HG03520 (cell line): ENCODE data around the gene CYP2A7.
"Not testable (repeated sequence)": the region's sequence is repeated elsewhere in the genome, so short reads cannot be mapped to it uniquely, and the experiment has no call there.

Source experiments
- ATAC-seq: cut with Tn5 transposase; IDR thresholded peaks from one replicate; pipeline ENCODE4 v1.9.1; 2021; ENCODE audit warnings: mild to moderate bottlenecking, moderate library complexity; ENCODE audit not compliant: unreplicated experiment

CYP2A7 gene

GRCh38 chr19:40882062-40882461, at the start of gene CYP2A7:
CYP2A7 (minus strand) TSS chr19:40882231; CDS start chr19:40882210, 21 bp downstream.
- ATAC-seq: not testable (repeated sequence)

GRCh38 chr19:40930799-40931198, 48.8 kb upstream of the CYP2A7 start:
- not testable (repeated sequence) for ATAC-seq

- ATAC-seq: not testable (repeated sequence)
Observed at GRCh38 chr19:40929942-40930341, 47.9 kb upstream of the CYP2A7 start.

DNA sequence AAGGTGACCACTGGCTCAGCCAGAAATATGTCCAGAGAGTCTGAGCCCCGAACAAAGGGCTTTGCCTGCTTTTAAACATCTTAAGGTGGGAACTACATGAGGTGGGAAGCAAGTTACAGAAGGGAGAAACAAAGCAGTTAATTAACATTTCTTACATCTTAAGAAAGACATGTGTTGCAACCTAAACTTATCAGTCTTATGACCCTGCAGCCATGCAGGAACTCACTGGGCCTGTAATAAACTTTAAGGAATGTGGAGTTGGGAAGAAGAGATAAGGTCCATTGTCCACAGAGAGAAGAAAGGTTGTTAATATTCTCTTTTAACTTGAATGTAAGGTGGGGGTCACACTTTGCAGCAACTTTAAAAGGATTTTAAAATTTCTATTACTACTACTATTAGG, 46.8 kb upstream of the CYP2A7 start:
- ATAC-seq: no peak

DNA sequence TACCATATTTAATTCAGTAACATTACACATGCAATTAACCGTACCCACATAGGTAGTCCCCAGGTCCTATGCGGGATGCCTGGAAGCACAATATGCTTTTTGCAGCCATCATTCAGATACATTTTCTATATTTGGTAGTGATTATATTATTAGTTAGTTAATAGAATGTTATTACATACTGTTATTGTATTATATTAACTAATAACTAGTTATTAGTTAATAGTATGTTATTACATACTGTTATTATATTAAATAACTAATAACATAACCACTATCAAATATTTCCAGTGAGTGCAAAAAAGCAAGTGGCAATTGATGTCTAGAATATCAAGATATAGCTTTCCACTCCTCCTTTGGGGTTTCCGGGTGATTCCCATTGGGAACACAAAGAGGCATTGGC, 45.5 kb upstream of the CYP2A7 start:
- ATAC-seq: no peak

- ATAC-seq: not testable (repeated sequence)
Observed at GRCh38 chr19:40926276-40926675, 44.2 kb upstream of the CYP2A7 start.

DNA sequence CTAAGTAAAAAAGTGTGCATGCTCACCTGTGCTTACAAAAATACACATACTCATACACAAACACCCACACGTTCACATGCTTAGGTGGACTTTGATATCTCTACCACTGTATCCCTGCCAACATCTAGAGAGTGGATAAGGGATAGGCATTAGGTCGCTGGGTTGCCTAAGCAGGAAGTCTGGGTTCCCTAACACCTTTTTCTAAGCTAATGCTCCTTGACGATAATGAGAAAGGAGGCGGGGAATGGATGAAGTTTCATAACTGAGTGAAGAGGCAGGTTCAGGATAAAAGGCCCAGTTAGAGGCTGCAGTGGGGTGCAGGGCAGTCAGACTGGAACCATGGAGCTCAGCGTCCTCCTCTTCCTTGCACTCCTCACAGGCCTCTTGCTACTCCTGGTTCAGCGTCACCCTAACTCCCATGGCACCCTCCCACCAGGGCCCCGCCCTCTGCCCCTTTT, 41.9 kb upstream of the CYP2A7 start:
- ATAC-seq: no peak

DNA sequence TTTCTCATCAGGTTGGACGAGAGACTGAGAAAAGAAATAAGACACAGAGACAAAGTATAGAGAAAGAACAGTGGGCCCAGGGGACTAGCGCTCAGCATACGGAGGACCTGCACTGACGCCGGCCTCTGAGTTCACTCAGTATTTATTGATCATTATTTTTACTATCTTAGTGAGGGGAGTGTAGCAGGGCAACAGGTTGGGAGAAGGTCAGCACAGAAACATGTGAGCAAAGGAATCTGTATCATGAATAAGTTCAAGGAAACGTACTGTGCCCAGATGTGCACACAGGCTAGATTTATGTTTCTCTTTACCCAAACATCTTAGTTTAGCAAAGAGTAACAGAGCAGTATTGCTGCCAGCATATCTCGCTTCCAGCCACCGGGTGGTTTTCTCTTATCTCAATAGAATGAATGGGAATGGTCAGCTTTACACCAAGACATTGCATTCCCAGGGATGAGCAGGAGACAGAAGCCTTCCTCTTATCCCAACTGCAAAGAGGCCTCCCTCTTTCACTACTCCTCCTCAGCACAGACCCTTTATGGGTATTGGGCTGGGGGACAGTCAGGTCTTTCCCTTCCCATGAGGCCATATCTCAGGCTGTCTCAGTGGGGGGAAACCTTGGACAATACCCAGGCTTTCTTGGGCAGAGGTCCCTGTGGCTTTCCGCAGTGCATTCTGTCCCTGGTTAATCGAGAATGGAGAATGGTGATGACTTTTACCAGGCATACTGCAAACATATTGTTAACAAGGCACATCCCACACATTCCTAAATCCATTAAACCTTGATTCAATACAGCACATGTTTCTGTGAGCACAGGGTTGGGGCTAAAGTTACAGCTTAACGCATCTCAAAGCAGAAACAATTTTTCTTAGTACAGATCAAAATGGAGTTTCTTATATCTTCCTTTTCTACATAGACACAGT, 40.5 kb upstream of the CYP2A7 start:
- ATAC-seq: not testable (repeated sequence)

DNA sequence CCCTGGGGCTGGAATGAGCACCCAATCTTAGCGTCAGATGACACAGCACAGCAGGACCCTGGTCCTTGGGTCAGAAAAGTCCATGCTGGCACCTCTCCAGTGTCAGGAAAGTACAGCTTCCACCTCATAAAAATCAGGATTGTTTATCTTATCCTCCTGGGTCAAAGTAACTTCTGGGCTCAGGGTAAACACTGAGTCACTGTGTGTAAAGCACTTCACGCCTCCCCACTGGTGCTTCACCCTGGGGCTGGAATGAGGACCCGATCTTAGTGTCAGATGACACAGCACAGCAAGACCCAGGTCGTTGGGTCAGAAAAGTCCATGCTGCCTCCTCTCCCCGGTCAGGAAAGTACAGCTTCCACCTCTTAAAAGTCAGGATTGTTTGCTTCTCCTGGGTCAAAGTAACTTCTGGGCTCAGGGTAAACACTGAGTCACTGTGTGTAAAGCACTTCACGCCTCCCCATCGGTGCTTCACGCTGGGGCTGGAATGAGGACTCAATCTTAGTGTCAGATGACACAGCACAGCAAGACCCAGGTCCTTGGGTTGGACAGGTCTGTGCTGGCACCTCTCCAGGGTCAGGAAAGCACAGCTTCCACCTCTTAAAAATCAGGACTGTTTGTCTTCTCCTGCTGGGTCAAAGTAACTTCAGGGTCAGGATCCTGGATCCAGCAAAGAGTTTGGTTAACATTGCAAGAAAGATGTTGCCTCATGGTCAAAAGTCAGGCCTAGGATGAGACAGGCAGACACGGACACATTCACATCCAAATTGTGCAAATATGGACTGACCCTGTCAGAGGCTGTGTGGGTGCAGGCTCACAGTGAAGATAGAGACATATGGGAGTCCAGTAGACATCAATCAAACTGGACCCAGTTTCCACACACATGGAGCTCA, 39.2 kb upstream of the CYP2A7 start:
- ATAC-seq: no peak

GRCh38 chr19:40920300-40921004, 38.4 kb upstream of the CYP2A7 start:
- ATAC-seq: no peak

DNA sequence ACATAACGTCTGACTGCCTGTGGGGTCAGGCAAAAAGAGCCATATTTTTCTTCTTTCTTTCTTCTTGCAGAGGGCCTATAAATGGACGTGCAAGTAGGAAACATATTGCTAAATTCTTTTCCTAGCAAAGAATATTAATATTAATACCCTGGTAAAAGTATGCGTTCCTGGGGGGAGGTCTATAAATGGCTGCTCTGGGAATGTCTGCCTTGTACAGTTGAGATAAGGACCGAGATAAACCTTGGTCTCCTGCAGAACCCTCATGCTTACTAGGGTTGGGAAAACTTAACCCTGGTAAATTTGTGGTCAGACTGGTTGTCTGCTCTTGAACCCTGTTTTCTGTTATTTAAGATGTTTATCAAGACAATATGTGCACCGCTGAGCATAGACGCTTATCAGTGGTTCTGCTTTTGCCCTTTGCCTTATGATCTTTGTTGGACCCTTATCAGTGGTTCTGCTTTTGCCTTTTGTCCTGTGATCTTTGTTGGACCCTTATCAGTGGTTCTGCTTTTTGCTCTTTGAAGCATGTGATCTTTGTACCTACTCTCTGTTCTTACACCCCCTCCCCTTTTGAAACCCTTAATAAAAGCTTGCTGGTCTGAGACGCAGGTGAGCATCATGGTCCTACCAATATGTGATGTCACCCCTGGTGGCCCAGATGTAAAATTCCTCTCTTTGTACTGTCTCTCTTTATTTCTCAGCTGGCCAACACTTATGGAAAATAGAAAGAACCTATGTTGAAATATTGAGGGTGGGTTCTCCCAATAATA, 37.7 kb upstream of the CYP2A7 start:
- not testable (repeated sequence) for ATAC-seq

- not testable (repeated sequence) for ATAC-seq
Observed at GRCh38 chr19:40918303-40918702, 36.3 kb upstream of the CYP2A7 start.

DNA sequence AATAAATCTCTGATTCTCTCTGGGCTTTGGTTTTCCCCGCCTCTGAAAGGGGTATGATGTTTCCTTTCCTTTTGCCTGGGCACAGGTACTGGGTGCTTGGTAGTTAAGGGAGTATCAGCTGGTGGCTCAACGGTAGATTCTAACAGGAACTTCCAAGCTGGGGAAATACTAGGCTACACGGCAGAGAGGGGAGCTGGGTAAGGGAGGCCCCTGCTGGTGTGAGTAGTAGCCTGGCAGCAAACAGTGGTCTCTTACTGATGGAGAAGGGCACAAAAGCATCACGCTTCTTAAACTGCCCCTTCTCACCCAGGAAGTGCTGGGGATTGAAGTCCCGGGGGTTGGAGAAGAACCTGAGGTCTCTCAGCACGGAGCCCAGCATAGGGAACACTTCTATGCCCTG, 26.9 kb upstream of the CYP2A7 start:
- ATAC-seq: no peak

DNA sequence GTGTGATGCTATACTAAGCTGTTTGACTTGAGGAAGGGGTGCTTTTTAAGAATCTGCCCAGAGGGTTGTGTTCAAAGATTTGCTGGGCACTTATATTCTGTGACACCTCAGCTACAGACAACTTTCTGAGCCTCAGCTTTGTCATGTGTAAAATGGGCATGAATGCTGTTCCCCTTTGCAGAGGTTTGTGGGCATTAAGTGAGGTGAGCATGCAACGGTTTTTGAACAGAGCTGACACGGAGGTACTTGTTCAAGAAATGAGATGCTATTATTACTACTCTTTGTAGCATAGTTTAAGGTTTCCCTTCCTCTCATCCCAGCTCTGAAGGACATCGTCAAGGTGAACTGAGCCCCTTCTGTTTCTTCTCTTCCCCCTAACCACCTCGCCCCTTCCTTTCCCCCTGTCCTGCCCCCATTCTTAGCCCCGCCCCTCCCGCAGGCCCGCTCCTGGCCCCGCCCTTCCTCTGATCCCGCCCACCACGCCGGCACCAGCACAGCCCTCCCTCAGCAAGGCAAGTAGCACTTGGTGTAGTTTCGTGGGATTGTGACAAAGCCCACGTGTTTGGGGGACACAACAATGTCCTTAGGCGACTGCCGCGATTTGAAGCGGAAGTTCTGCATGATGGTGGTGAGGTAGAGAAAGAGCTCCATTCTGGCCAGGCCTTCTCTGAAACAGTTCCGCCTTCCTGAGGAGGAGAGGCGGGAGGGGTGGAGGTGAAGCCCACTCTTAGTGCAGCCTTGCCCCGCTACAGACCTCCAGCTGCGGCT, 26.1 kb upstream of the CYP2A7 start:
- no peak for ATAC-seq

DNA sequence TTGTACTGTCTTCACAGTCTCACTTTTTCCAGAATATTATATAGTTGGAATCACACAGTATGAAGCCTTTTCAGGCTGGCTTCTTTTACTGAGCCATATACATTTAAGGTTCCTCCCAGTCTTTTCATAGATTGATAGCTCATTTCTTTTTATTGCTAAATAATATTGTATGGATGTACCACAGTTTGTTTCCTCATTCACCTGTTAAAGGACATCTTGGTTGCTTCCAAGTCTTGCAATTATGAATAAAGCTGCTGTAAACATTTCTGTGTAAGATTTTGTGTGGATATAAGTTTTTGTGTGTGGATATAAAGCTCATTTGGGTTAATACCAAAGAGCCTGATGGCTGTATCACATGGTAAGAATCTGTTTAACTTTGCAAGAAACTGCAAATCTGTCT, 24.5 kb upstream of the CYP2A7 start:
- no peak for ATAC-seq

DNA sequence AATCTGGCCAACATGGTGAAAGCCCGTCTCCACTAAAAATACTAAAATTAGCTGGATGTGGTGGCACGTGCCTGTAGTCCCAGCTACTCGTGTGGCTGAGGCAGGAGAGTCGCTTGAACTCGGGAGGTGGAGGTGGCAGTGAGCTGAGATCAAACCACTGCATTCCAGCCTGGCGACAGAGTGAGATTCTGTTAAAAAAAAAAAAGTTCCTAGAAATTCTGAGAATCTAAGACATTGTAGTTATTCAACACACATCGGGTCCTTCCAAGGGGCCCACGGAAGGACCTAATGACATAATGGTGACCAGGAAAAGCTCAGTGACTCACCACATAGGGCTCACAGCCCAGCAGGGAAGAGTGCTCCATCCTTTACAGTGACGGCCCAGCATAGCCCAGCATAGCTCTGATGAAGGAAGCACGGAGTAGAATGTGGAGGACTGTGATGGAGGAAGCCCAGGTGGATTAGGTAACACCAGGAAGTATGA, 22.7 kb upstream of the CYP2A7 start:
- not testable (repeated sequence) for ATAC-seq

- not testable (repeated sequence) for ATAC-seq
Observed at GRCh38 chr19:40901975-40902750, 20.1 kb upstream of the CYP2A7 start.

DNA sequence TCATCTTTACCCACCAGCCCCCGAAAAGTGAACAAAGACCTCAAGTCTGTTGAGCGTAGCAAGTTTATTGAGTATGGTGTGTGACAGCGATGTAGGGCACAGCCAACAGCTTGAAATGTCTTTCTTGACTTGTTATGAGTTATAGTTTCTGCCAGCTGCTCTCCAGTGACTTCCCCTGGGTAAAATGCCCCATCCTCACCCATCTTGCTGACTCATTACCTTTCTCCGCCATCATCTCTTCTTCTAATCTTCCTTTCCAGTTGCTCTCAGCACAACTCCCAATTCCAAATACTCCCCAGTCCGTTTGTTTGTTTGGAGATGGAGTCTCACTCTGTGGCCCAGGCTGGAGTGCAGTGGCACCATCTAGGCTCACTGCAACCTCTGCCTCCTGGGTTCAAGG, 18.5 kb upstream of the CYP2A7 start:
- not testable (repeated sequence) for ATAC-seq
